Endodermal cell (in vitro differentiated cells): ENCODE results near the gene CNPY3. TPM values are rescaled to one million over a fixed set of nuclear protein-coding genes. Genes with fewer than 3 reads are reported as not detected.
A peak's percentile ranks its signal among the peaks of the same experiment; 100 is the strongest.

ENCODE experiments used
- DNase-seq: peaks from one replicate; pipeline ENCODE4 v3.0.0-alpha.2; 2017
- H3K27ac ChIP-seq: 2 replicates; pipeline ENCODE4 v1.5.1; 2013; ENCODE audit warnings: mild to moderate bottlenecking, low read depth, low read length, moderate library complexity
- H3K27me3 ChIP-seq: 2 replicates; pipeline ENCODE4 v1.6.1; 2013; ENCODE audit warnings: mild to moderate bottlenecking, low read length, moderate library complexity; ENCODE audit not compliant: insufficient read depth, control insufficient read depth, poor library complexity, severe bottlenecking
- H3K36me3 ChIP-seq: 2 replicates; pipeline ENCODE4 v1.7.0; 2013; ENCODE audit warnings: mild to moderate bottlenecking, low read length, moderate library complexity; ENCODE audit not compliant: control insufficient read depth, insufficient read depth
- H3K4me1 ChIP-seq: one replicate; pipeline ENCODE4 v1.7.0; 2013; ENCODE audit warnings: low read length; ENCODE audit not compliant: control insufficient read depth, insufficient read depth
- H3K4me3 ChIP-seq: 2 replicates; pipeline ENCODE4 v1.5.1; 2013; ENCODE audit warnings: mild to moderate bottlenecking, low read length, moderate library complexity
- H3K9ac ChIP-seq: 2 replicates; pipeline ENCODE4 v1.6.1; 2013; ENCODE audit warnings: mild to moderate bottlenecking, low read length, moderate library complexity; ENCODE audit not compliant: poor library complexity, severe bottlenecking; ENCODE audit errors: extremely low read depth
- H3K9me3 ChIP-seq: 2 replicates; pipeline ENCODE4 v1.6.1; 2013; ENCODE audit warnings: mild to moderate bottlenecking, low read length, moderate library complexity; ENCODE audit not compliant: control insufficient read depth
- H3K27ac Mint-ChIP-seq: 2 replicates; pipeline ENCODE4 v1.8.0; 2020; ENCODE audit warnings: mixed read lengths
- H3K27me3 Mint-ChIP-seq: 2 replicates; pipeline ENCODE4 v1.8.0; 2021; ENCODE audit warnings: mild to moderate bottlenecking, mixed read lengths; ENCODE audit not compliant: insufficient read depth
- H3K36me3 Mint-ChIP-seq: 2 replicates; pipeline ENCODE4 v1.8.0; 2020; ENCODE audit warnings: low read depth, mixed read lengths
- H3K4me1 Mint-ChIP-seq: 2 replicates; pipeline ENCODE4 v1.8.0; 2020; ENCODE audit warnings: mixed read lengths
- H3K4me3 Mint-ChIP-seq: 2 replicates; pipeline ENCODE4 v1.8.0; 2020; ENCODE audit warnings: mild to moderate bottlenecking, moderate library complexity, mixed read lengths
- H3K9me3 Mint-ChIP-seq: 2 replicates; pipeline ENCODE4 v1.8.0; 2020; ENCODE audit warnings: mild to moderate bottlenecking, mixed read lengths
- WGBS, 2 experiments: methylation state at CpG; one replicate each; pipeline versions ENCODE4 v1.1.5 to v1.1.7; 2013; ENCODE audit warnings: missing lambda C conversion rate in 2 of 2, mixed read lengths in 1 of 2; ENCODE audit not compliant: insufficient coverage in 1 of 2, insufficient read length in 1 of 2; 5-methylcytosine and 5-hydroxymethylcytosine counted together
- total RNA-seq, 2 donors: library from RNA; stranded (reverse); fragmentation: NEBNext Ultra II Directional in 1 of 2; extraction: Animal tissue kit (Norgen Biotek cat#: 25700) in 1 of 2; gene quantifications; 2 replicates in 1 of 2; 3 replicates in 1 of 2; pipeline ENCODE4 v1.2.1, GENCODE V29; 2021
- TF ChIP-seq, protein P1 (sequence below): fragments of 200-600 bp; sonication (generic); conservative IDR thresholded peaks from 2 replicates; pipeline ENCODE4 v1.5.0; 2021; ENCODE audit warnings: antibody characterized with exemption, mild to moderate bottlenecking

The CNPY3 gene
- total RNA-seq, 2 donors from 2014 or later: 72.7 to 73.6 TPM

DNA sequence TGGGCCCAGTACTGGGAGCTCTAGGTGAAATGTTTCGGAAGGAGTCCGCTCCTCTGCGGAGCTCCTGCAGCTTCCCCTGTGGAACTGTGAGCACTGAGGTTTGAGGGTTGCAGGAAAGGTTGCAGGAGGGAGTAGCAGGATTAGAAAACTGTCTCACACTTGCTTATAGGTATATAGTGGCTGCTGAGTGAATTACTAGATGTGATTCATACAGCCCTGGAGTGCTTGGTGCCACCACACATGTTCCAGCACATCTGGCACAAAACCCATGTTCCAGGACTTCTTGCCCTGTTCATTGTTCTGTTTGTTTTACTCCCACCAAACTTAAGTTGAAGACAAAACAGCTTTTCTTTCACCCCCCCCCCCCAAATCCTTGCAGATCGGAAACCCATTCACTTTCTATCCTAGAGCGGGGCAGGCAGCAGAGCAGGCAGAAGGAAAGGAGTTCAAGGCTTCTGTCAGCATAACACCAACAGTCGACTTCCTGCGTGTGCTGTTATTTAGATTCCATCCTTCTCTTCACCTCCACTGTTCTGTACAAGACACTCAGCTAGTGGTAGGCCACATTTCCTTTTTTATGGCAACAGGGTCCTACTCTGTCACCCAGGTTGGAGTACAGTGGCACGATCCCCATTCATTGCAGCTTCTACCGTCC lies 50.4 kb downstream of the CNPY3 start:
- peak overlapping the region; percentile 23 for H3K9ac ChIP-seq
- H3K36me3 Mint-ChIP-seq: peaks cover 6% of the 10 kb centered on the region
- TF ChIP-seq, protein P1, sequence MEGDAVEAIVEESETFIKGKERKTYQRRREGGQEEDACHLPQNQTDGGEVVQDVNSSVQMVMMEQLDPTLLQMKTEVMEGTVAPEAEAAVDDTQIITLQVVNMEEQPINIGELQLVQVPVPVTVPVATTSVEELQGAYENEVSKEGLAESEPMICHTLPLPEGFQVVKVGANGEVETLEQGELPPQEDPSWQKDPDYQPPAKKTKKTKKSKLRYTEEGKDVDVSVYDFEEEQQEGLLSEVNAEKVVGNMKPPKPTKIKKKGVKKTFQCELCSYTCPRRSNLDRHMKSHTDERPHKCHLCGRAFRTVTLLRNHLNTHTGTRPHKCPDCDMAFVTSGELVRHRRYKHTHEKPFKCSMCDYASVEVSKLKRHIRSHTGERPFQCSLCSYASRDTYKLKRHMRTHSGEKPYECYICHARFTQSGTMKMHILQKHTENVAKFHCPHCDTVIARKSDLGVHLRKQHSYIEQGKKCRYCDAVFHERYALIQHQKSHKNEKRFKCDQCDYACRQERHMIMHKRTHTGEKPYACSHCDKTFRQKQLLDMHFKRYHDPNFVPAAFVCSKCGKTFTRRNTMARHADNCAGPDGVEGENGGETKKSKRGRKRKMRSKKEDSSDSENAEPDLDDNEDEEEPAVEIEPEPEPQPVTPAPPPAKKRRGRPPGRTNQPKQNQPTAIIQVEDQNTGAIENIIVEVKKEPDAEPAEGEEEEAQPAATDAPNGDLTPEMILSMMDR: no peak
- WGBS, 2 experiments: 63 to 68% methylated on average over 7 to 9 of the region's 9 CpGs
- no peaks in the 10 kb centered on the region for H3K9me3 Mint-ChIP-seq
- no peaks in the 10 kb centered on the region for H3K4me1 ChIP-seq
- no peaks in the 10 kb centered on the region for H3K27me3 ChIP-seq
- peaks cover 4% of the 10 kb centered on the region for H3K36me3 ChIP-seq
- peak overlapping the region; percentile 83 for H3K4me3 ChIP-seq
- H3K4me1 Mint-ChIP-seq: peaks cover 19% of the 10 kb centered on the region
- peak overlapping the region; percentile 76 for H3K4me3 Mint-ChIP-seq
- peak overlapping the region; percentile 91 for H3K27ac Mint-ChIP-seq
- H3K27ac ChIP-seq: no peak overlapping the region
- no peaks in the 10 kb centered on the region for H3K9me3 ChIP-seq
- no peak for DNase-seq
- no peaks in the 10 kb centered on the region for H3K27me3 Mint-ChIP-seq

DNA sequence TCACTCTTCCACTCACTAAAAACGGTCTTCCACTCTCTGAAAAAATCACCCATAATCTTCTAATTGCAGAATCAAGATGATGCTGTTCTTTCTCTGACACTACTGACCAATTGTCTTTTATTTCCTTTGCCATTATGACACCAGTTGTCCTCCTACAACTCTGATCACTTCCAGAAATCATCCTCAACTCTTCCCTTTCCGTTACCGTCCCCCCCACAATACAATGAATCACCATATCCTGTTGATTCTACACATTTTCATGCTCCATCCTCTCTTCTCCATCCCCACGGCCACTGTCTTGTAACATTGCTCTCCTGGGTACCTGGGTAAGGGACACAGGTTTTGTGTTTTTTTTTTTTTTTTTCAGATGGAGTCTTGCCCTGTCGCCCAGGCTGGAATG lies 52.6 kb downstream of the CNPY3 start:
- no peak for DNase-seq
- Histone ChIP-seq H3K4me1 (peaks cover 4% of the 10 kb centered on the region), H3K9ac (no peak overlapping the region), H3K36me3 (no peaks in the 10 kb centered on the region), H3K27me3 (no peaks in the 10 kb centered on the region), H3K4me3 (no peak overlapping the region), H3K27ac (no peak overlapping the region), H3K9me3 (no peaks in the 10 kb centered on the region)
- Mint-ChIP-seq H3K4me3 (no peak overlapping the region), H3K4me1 (peaks cover 32% of the 10 kb centered on the region), H3K9me3 (no peaks in the 10 kb centered on the region), H3K27me3 (no peaks in the 10 kb centered on the region), H3K36me3 (peaks cover 2% of the 10 kb centered on the region), H3K27ac (no peak overlapping the region)
- WGBS, 2 experiments: 87 to 92% methylated on average over 4 to 5 of the region's 5 CpGs
- TF ChIP-seq, protein P1: no peak

DNA sequence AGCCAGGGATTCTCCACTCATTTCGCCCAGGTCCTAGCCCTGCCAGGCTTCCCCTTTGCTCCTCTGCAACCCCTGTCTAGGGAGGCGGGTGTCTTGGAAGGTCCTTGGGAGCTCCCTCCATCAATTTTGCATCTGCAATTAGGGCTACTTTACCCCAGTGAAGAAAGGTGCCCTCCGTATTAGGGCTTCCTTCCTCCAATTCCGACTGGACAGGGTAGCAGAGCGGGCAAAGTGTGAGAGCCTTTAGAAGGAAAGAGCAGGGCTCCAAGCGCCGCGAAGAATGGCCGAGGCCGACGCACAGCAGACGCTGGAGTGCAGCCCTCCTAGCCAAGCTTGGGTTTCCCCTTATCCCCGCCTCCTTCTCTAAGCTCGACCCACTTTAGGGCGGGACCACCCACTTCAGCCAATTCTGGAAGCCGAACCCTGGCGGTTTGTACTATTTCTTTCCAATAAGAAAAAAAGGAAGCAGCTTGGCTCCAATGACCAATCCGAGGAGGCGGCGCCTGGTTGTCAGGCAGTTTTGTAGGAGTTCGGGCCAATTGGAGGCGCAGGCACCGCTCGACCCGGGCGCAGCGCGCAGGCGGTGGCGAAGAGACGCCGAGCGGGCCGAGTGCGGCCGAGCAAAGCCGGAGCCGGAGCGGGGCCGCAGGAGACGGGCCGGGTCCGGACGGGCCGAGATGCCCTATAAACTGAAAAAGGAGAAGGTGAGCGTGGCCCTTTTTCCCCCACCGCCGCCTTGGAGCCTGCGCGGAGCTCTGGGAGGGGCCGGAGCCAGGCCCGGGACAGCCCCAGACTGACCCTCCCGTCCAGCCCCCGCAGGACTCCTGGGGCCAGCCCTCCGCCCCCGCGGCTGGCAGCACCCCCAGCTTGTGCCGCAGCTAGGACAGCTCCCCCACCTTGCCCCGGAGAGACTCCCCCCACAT lies 55.0 kb downstream of the CNPY3 start, which contains the start of gene PPP2R5D:
PPP2R5D (plus strand) TSS at position 570 of the 923 bp plus-strand sequence; CDS start at position 678, 108 bp downstream.
- no peaks in the 10 kb centered on the region for H3K9me3 Mint-ChIP-seq
- peaks cover 9% of the 10 kb centered on the region for H3K36me3 ChIP-seq
- TF ChIP-seq, protein P1: no peak
- no peaks in the 10 kb centered on the region for H3K27me3 ChIP-seq
- peaks cover 8% of the 10 kb centered on the region for H3K36me3 Mint-ChIP-seq
- DNase-seq: peak; percentile 99
- H3K27me3 Mint-ChIP-seq: no peaks in the 10 kb centered on the region
- peak within 1 kb of the TSS; percentile 88 for H3K4me3 ChIP-seq
- peaks cover 9% of the 10 kb centered on the region for H3K4me1 ChIP-seq
- peak within 1 kb of the TSS; percentile 75 for H3K27ac ChIP-seq
- peaks cover 40% of the 10 kb centered on the region for H3K4me1 Mint-ChIP-seq
- H3K4me3 Mint-ChIP-seq: peak within 1 kb of the TSS; percentile 75
- peak within 1 kb of the TSS; percentile 66 for H3K9ac ChIP-seq
- no peaks in the 10 kb centered on the region for H3K9me3 ChIP-seq
- WGBS, 2 experiments: 1 to 2% methylated on average over 23 to 57 of the region's 59 CpGs
- H3K27ac Mint-ChIP-seq: peak within 1 kb of the TSS; percentile 96
